MCF 10A (cell line): ENCODE measurements around the gene PALMD. TPM values are rescaled to one million over a fixed set of nuclear protein-coding genes. Genes with fewer than 3 reads are reported as not detected.

Experiments used
- BruUV-seq: library from RNA; stranded (reverse); fragments of 400-500 nt; replicated peaks from 2 replicates; lab custom pipeline; 2021; lab: Mats Ljungman, UMichigan
- CTCF ChIA-PET: fragments of 300-600 bp; sonication (Branson Sonifier 250); formaldehyde crosslinking; extraction: SDS; loops from one replicate; lab custom pipeline; 2021; ENCODE audit warnings: antibody characterized with exemption, inconsistent platforms; lab: Yijun Ruan, JAX
- POLR2A ChIA-PET: fragments of 300-600, 350-650 bp; sonication (Branson Sonifier 250); formaldehyde crosslinking; extraction: SDS; loops from one replicate; lab custom pipeline; 2020; ENCODE audit warnings: antibody characterized with exemption, inconsistent platforms; lab: Yijun Ruan, JAX
- DNase-seq: peaks from one replicate; pipeline ENCODE4 v3.0.0-alpha.2; 2018; ENCODE audit not compliant: unreplicated experiment
- H3K27ac Mint-ChIP-seq: one replicate; pipeline ENCODE4 v1.8.0; 2022; ENCODE audit warnings: mild to moderate bottlenecking, low read depth, mixed read lengths; ENCODE audit not compliant: unreplicated experiment
- H3K27me3 Mint-ChIP-seq: one replicate; pipeline ENCODE4 v1.8.0; 2022; ENCODE audit warnings: mixed read lengths; ENCODE audit not compliant: insufficient read depth, unreplicated experiment
- H3K36me3 Mint-ChIP-seq: one replicate; pipeline ENCODE4 v1.8.0; 2022; ENCODE audit warnings: mild to moderate bottlenecking, moderate library complexity, mixed read lengths; ENCODE audit not compliant: insufficient read depth, unreplicated experiment
- H3K4me1 Mint-ChIP-seq: one replicate; pipeline ENCODE4 v1.8.0; 2022; ENCODE audit warnings: mixed read lengths; ENCODE audit not compliant: insufficient read depth, unreplicated experiment
- H3K4me3 Mint-ChIP-seq: one replicate; pipeline ENCODE4 v1.8.0; 2022; ENCODE audit warnings: mild to moderate bottlenecking, moderate library complexity, mixed read lengths; ENCODE audit not compliant: unreplicated experiment
- H3K9me3 Mint-ChIP-seq: one replicate; pipeline ENCODE4 v1.8.0; 2022; ENCODE audit warnings: mixed read lengths; ENCODE audit not compliant: unreplicated experiment
- CTCF ChIP-seq: fragments of 200-600 bp; IDR thresholded peaks from one replicate; pipeline ENCODE4 v1.8.0; 2022; ENCODE audit warnings: antibody characterized with exemption, mild to moderate bottlenecking; ENCODE audit not compliant: unreplicated experiment
- intact Hi-C: fragments of 100-400 bp; cut with micrococcal nuclease; formaldehyde crosslinking; loops from 2 replicates; pipeline ENCODE4 v1.14.1; 2022
- total RNA-seq: library from RNA; stranded (reverse); gene quantifications from 2 replicates; pipeline ENCODE4 v1.2.3, GENCODE V29; 2022

The PALMD gene
- total RNA-seq, 1 experiment from 2014 or later, result 0.33 TPM

GRCh38 chr1:99681583-99681982 is 35.7 kb downstream of the PALMD start:
- CTCF ChIA-PET, result interaction anchor here (0.7 to 4.6 kb wide), 3 partner anchors 148 to 1392 kb away, joined by 3 to 30 read pairs (median 4); no protein-coding TSS in a partner anchor
- H3K36me3 Mint-ChIP-seq, result peaks cover 5% of the 10 kb centered on the region
- peaks cover 10% of the 10 kb centered on the region for H3K9me3 Mint-ChIP-seq
- DNase-seq, result peak; percentile 81
- H3K4me3 Mint-ChIP-seq, result no peak overlapping the region
- intact Hi-C loops, result loop anchor here (10.0 kb wide), 1 partner anchor 157 kb away; no protein-coding TSS in a partner anchor
- peak overlapping the region; percentile 91 for H3K27ac Mint-ChIP-seq
- TF ChIP-seq CTCF, result no peak
- H3K4me1 Mint-ChIP-seq, result peaks cover 24% of the 10 kb centered on the region
- H3K27me3 Mint-ChIP-seq, result no peaks in the 10 kb centered on the region
- no TSS peak for BruUV-seq
- POLR2A ChIA-PET, result interaction anchor here (0.6 to 8.3 kb wide), 6 partner anchors 8 to 306 kb away, joined by 4 to 76 read pairs (median 11); partner anchors contain the start of gene PALMD

GRCh38 chr1:99682291-99682751 is 36.4 kb downstream of the PALMD start:
- no peaks in the 10 kb centered on the region for H3K27me3 Mint-ChIP-seq
- H3K9me3 Mint-ChIP-seq, result peaks cover 10% of the 10 kb centered on the region
- peaks cover 24% of the 10 kb centered on the region for H3K4me1 Mint-ChIP-seq
- peak; percentile 90 for DNase-seq
- H3K27ac Mint-ChIP-seq, result peak overlapping the region; percentile 91
- no TSS peak for BruUV-seq
- intact Hi-C loops, result loop anchor here (10.0 kb wide), 1 partner anchor 158 kb away; no protein-coding TSS in a partner anchor
- ChIA-PET POLR2A (interaction anchor here (0.9 to 8.3 kb wide), 8 partner anchors 9 to 146 kb away, joined by 4 to 76 read pairs (median 7); partner anchors contain the start of gene PALMD), CTCF (interaction anchor here (1.0 to 4.6 kb wide), 5 partner anchors 20 to 502 kb away, joined by 3 to 30 read pairs (median 9); no protein-coding TSS in a partner anchor)
- peaks cover 5% of the 10 kb centered on the region for H3K36me3 Mint-ChIP-seq
- TF ChIP-seq CTCF, result no peak
- H3K4me3 Mint-ChIP-seq, result no peak overlapping the region

GRCh38 chr1:99685516-99686180 is 39.7 kb downstream of the PALMD start:
- peak; percentile 92 for DNase-seq
- H3K4me1 Mint-ChIP-seq, result peaks cover 24% of the 10 kb centered on the region
- intact Hi-C loops, result loop anchor here (1.0 to 10.0 kb wide), 4 partner anchors 105 to 505 kb away; no protein-coding TSS in a partner anchor
- TF ChIP-seq CTCF, result peak; percentile 54
- POLR2A ChIA-PET, result interaction anchor here (0.5 to 8.3 kb wide), 10 partner anchors 10 to 963 kb away, joined by 3 to 76 read pairs (median 3); partner anchors contain the start of gene PALMD
- H3K27ac Mint-ChIP-seq, result no peak overlapping the region
- H3K9me3 Mint-ChIP-seq, result peaks cover 10% of the 10 kb centered on the region
- BruUV-seq, result no TSS peak
- H3K36me3 Mint-ChIP-seq, result peaks cover 5% of the 10 kb centered on the region
- H3K4me3 Mint-ChIP-seq, result no peak overlapping the region
- CTCF ChIA-PET, result interaction anchor here (0.5 to 4.6 kb wide), 44 partner anchors 12 to 967 kb away, joined by 3 to 30 read pairs (median 4); partner anchors contain the start of gene PALMD
- no peaks in the 10 kb centered on the region for H3K27me3 Mint-ChIP-seq

- peaks cover 5% of the 10 kb centered on the region for H3K4me1 Mint-ChIP-seq
- BruUV-seq, result no TSS peak
- intact Hi-C loops, result no loop called here
- no peaks in the 10 kb centered on the region for H3K36me3 Mint-ChIP-seq
- CTCF ChIA-PET, result interaction anchor here (0.6 to 2.3 kb wide), 8 partner anchors 13 to 711 kb away, joined by 3 to 8 read pairs (median 6); no protein-coding TSS in a partner anchor
- H3K9me3 Mint-ChIP-seq, result no peaks in the 10 kb centered on the region
- no peaks in the 10 kb centered on the region for H3K27me3 Mint-ChIP-seq
- DNase-seq, result no peak
- H3K27ac Mint-ChIP-seq, result no peak overlapping the region
- no peak overlapping the region for H3K4me3 Mint-ChIP-seq
- POLR2A ChIA-PET, result interaction anchor here (1.1 kb wide), 1 partner anchor 43 kb away, joined by 4 read pairs; no protein-coding TSS in a partner anchor
- TF ChIP-seq CTCF, result no peak
These were observed 45.3 kb downstream of the PALMD start for GRCh38 chr1:99691175-99691574.
